ENCODE results near the gene CDH5. TPM values are rescaled to one million over a fixed set of nuclear protein-coding genes. Genes with fewer than 3 reads are reported as not detected.
A peak's percentile ranks its signal among the peaks of the same experiment; 100 is the strongest.

Gene CDH5
- total RNA-seq, 1 experiment from 2014 or later: 3.6 TPM

DNA sequence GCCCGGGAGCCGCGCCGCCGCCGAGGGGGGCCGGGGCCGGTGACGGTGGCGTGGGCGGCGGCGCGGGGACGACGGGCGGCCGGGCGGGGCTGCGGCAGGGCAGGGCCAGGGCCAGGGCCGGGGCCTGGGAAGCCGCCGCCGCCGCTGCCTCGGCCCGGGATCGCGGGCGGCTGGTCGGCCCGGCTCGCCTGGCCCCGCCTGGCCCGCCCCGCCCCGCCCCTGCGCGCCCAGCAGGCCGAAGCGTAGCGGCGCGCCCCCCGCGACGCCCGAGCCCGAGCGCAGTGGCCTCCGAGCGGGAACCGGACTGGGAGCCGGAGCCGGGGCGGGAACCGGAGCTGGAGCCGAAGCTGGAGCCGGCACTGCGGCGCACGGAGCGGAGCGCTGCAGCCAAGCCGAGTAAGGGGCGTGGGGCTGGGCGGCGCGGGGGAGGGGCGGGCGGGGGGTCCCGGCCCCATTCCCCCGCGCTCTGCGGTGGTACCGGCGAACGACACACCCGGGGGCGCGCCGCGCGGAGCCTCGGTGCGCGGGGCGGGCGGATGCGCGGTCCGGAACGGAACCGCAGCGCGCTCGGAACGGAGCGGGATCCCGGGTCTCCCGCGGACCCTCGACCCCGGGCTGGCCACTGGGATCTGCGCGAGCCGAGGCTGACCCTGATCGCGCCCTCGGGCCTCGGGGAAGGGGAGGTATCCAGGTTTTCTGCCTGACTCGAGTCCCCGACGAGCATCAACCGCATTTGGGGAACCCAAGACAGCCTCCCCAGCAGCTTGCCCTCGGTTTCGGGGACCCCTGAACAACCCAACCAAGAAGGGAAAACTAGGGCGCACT, 60.8 kb downstream of the CDH5 start, which contains the start of gene BEAN1:
Gene BEAN1 (plus strand): TSS at position 260 of the 825 bp plus-strand sequence. CDS start 10,382 bp downstream, outside the sequence.
- H3K27ac ChIP-seq: no peak within 1 kb of the TSS
- CTCF ChIA-PET: no interaction called here
- no peaks in the 10 kb centered on the region for H3K9me2 ChIP-seq (ENCODE audit: insufficient read depth)
- no TSS peak for BruUV-seq (replicated peaks)
- no peaks in the 10 kb centered on the region for H3K9me3 ChIP-seq (ENCODE audit: insufficient read depth, low read depth)
- peaks cover 11% of the 10 kb centered on the region; the same call in 1 of the 2 replicates for H3F3A ChIP-seq (ENCODE audit: insufficient read depth, low read depth)
- no peak for TF ChIP-seq EZH2 (IDR thresholded peaks at IDR 0.05; ENCODE audit: low read depth)
- TF ChIP-seq, protein P1, sequence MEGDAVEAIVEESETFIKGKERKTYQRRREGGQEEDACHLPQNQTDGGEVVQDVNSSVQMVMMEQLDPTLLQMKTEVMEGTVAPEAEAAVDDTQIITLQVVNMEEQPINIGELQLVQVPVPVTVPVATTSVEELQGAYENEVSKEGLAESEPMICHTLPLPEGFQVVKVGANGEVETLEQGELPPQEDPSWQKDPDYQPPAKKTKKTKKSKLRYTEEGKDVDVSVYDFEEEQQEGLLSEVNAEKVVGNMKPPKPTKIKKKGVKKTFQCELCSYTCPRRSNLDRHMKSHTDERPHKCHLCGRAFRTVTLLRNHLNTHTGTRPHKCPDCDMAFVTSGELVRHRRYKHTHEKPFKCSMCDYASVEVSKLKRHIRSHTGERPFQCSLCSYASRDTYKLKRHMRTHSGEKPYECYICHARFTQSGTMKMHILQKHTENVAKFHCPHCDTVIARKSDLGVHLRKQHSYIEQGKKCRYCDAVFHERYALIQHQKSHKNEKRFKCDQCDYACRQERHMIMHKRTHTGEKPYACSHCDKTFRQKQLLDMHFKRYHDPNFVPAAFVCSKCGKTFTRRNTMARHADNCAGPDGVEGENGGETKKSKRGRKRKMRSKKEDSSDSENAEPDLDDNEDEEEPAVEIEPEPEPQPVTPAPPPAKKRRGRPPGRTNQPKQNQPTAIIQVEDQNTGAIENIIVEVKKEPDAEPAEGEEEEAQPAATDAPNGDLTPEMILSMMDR (conservative IDR thresholded peaks at IDR 0.05): no peak
- peak in 1 of 2 experiments; percentile 29 for DNase-seq
- intact Hi-C loops (cut with micrococcal nuclease; ENCODE audit: unreplicated experiment): no loop called here
- H2AFZ ChIP-seq: no peak within 1 kb of the TSS
- no peaks in the 10 kb centered on the region for H3K36me3 ChIP-seq (ENCODE audit: low read depth)
- H4K20me1 ChIP-seq (ENCODE audit: insufficient read depth): no peaks in the 10 kb centered on the region
- POLR2A ChIA-PET (ENCODE audit: unreplicated experiment): no interaction called here
- peak within 1 kb of the TSS; percentile 66 for H3K4me2 ChIP-seq
- H3K79me2 ChIP-seq (ENCODE audit: low read depth): no peaks in the 10 kb centered on the region
- H3K4me3 ChIP-seq: peak within 1 kb of the TSS; percentile 45; the same call in 1 of the 2 replicates
- 0 out of 2 replicates have a peak, but pooled peaks cover 3% of the 10 kb centered on the region for H3K27me3 ChIP-seq (ENCODE audit: insufficient read depth, low read depth)
- H3K4me1 ChIP-seq (replicated peaks; ENCODE audit: insufficient read depth): no peaks in the 10 kb centered on the region

DNA sequence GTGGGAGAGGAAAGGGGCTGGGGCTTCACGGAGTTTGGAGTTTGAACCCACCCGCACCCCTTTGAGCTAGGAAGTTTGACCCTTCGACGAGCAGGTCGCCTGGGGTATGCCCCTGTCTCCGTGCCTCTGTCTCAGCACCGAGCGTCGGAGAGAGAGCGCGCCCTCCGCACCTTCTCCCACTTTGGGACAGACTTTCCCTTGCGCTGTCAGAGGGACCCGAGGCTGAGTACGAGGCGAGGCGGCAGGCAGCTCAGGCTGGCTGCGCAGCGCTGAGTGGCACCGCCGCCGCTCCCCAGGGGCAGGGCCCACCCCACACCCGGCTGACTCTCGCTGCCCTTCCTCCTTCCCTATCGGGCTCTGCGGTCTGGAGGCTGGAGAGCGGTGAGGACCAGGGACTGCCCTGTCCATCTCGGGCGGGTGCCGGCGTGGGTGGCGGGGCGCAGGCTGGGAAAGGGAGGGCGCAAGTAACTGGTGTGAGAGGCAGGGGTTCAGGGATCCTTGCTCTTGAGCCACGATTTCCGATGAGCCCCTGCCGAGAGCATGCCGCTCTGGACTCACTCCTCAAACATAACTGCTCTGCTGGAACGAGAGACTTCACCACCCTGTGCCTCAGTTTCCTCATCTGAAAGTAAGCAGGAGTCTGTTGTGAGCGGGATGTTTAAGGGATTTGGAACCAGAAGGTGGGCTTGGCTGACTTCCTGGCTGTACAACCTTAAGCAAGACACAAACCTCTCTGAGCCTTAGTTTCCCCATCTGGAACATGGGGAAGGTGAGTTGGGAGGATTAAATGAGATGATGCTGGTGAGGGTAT, 61.6 kb downstream of the CDH5 start:
- Histone ChIP-seq H3K27me3 (ENCODE audit: insufficient read depth, low read depth) (0 out of 2 replicates have a peak, but pooled peaks cover 3% of the 10 kb centered on the region), H2AFZ (no peak overlapping the region), H3K79me2 (ENCODE audit: low read depth) (no peaks in the 10 kb centered on the region), H3K4me1 (replicated peaks; ENCODE audit: insufficient read depth) (peaks cover 2% of the 10 kb centered on the region), H3K27ac (no peak overlapping the region), H4K20me1 (ENCODE audit: insufficient read depth) (no peaks in the 10 kb centered on the region), H3K36me3 (ENCODE audit: low read depth) (no peaks in the 10 kb centered on the region), H3K4me3 (no peak overlapping the region), H3K9me3 (ENCODE audit: insufficient read depth, low read depth) (no peaks in the 10 kb centered on the region), H3K4me2 (no peak overlapping the region), H3K9me2 (ENCODE audit: insufficient read depth) (no peaks in the 10 kb centered on the region), H3F3A (ENCODE audit: insufficient read depth, low read depth) (peaks cover 8% of the 10 kb centered on the region; the same call in 1 of the 2 replicates)
- no TSS peak for BruUV-seq (replicated peaks)
- intact Hi-C loops (cut with micrococcal nuclease; ENCODE audit: unreplicated experiment): no loop called here
- POLR2A ChIA-PET (ENCODE audit: unreplicated experiment): no interaction called here
- TF ChIP-seq, protein P1 (conservative IDR thresholded peaks at IDR 0.05): no peak
- TF ChIP-seq EZH2 (IDR thresholded peaks at IDR 0.05; ENCODE audit: low read depth): no peak
- CTCF ChIA-PET: interaction anchor here (0.6 kb wide), 1 partner anchor 27 kb away, joined by 3 read pairs; no protein-coding TSS in a partner anchor
- no peak for DNase-seq

DNA sequence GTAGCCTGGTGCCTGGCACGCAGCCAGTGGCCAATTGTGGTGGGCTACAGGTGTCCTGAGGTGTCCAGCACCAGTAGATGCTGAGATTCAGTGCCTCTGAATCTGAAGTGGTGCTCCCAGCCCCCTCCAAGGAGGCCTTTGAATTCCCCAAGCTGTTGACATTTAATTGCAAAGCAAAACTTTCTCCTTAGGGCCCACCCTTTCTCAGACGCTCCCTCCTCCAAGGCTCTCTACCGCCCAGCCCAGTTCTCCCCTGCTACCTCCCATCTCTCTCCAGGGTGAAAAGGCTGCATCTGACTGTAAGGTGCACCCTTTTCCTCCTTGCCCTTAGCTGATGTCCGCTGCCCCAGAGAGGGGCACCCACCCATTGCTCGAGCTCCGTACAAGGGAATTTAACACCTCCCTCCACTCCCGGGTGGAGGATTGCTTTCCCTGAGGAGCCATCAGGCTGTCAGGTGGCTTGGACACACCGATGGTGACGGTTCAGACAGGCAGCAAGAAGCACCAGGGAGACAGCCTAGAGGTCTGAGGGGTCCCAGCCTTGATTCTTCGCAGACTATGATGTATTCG, 62.3 kb downstream of the CDH5 start:
- BruUV-seq (replicated peaks): no TSS peak
- H3K4me1 ChIP-seq (replicated peaks; ENCODE audit: insufficient read depth): peaks cover 9% of the 10 kb centered on the region
- POLR2A ChIA-PET (ENCODE audit: unreplicated experiment): interaction anchor here (0.6 kb wide), 1 partner anchor 150 kb away, joined by 6 read pairs; no protein-coding TSS in a partner anchor
- H3K27me3 ChIP-seq (ENCODE audit: insufficient read depth, low read depth): 0 out of 2 replicates have a peak, but pooled peaks cover 3% of the 10 kb centered on the region
- no peak for DNase-seq
- H2AFZ ChIP-seq: no peak overlapping the region
- H4K20me1 ChIP-seq (ENCODE audit: insufficient read depth): no peaks in the 10 kb centered on the region
- H3K27ac ChIP-seq: no peak overlapping the region
- H3K9me2 ChIP-seq (ENCODE audit: insufficient read depth): no peaks in the 10 kb centered on the region
- no peak overlapping the region for H3K4me3 ChIP-seq
- CTCF ChIA-PET: interaction anchor here (0.6 kb wide), 1 partner anchor 27 kb away, joined by 3 read pairs; no protein-coding TSS in a partner anchor
- no peak overlapping the region for H3K4me2 ChIP-seq
- TF ChIP-seq EZH2 (IDR thresholded peaks at IDR 0.05; ENCODE audit: low read depth): no peak
- TF ChIP-seq, protein P1 (conservative IDR thresholded peaks at IDR 0.05): no peak
- intact Hi-C loops (cut with micrococcal nuclease; ENCODE audit: unreplicated experiment): no loop called here
- H3K9me3 ChIP-seq (ENCODE audit: insufficient read depth, low read depth): no peaks in the 10 kb centered on the region
- no peaks in the 10 kb centered on the region for H3K36me3 ChIP-seq (ENCODE audit: low read depth)
- peaks cover 8% of the 10 kb centered on the region; the same call in 1 of the 2 replicates for H3F3A ChIP-seq (ENCODE audit: insufficient read depth, low read depth)
- no peaks in the 10 kb centered on the region for H3K79me2 ChIP-seq (ENCODE audit: low read depth)
